ENCODE measurements around the gene STAG1. TPM values are rescaled to one million over a fixed set of nuclear protein-coding genes. Genes with fewer than 3 reads are reported as not detected.
"Not testable (repeated sequence)": the region's sequence is repeated elsewhere in the genome, so short reads cannot be mapped to it uniquely, and the experiment has no call there.

STAG1 gene
- total RNA-seq (2014; rRNA removed; shearing (Covaris generic); ENCODE audit: low replicate concordance), result 10.8 and 19.2 TPM in 2 replicates

GRCh38 chr3:136752172-136752421 is at the start of gene STAG1:
STAG1 (minus strand) TSS chr3:136752378; CDS start chr3:136630898, 121,480 bp downstream.
- no peak for DNase-seq (ENCODE audit: low read depth)
- in situ Hi-C loops (cut with HindIII; ENCODE audit: low pct_unique_long_range_greater_than_20kb, low sequenced_read_pairs), result no loop called here

- in situ Hi-C loops (cut with HindIII; ENCODE audit: low pct_unique_long_range_greater_than_20kb, low sequenced_read_pairs), result not testable (repeated sequence)
- DNase-seq (ENCODE audit: low read depth), result peak; percentile 48
Measured at GRCh38 chr3:136801146-136801545, 49.0 kb upstream of the STAG1 start.

GRCh38 chr3:136792556-136793330 is 40.6 kb upstream of the STAG1 start:
- DNase-seq (ENCODE audit: low read depth), result no peak
- in situ Hi-C loops (cut with HindIII; ENCODE audit: low pct_unique_long_range_greater_than_20kb, low sequenced_read_pairs), result no loop called here

GRCh38 chr3:136790786-136791185 is 38.6 kb upstream of the STAG1 start:
- DNase-seq (ENCODE audit: low read depth), result no peak
- in situ Hi-C loops (cut with HindIII; ENCODE audit: low pct_unique_long_range_greater_than_20kb, low sequenced_read_pairs), result no loop called here

- in situ Hi-C loops (cut with HindIII; ENCODE audit: low pct_unique_long_range_greater_than_20kb, low sequenced_read_pairs), result no loop called here
- no peak for DNase-seq (ENCODE audit: low read depth)
Measured at GRCh38 chr3:136789976-136790375, 37.8 kb upstream of the STAG1 start.

GRCh38 chr3:136788154-136788553 is 36.0 kb upstream of the STAG1 start:
- DNase-seq (ENCODE audit: low read depth), result no peak
- in situ Hi-C loops (cut with HindIII; ENCODE audit: low pct_unique_long_range_greater_than_20kb, low sequenced_read_pairs), result no loop called here

GRCh38 chr3:136787349-136787748 is 35.2 kb upstream of the STAG1 start:
- DNase-seq (ENCODE audit: low read depth), result no peak
- in situ Hi-C loops (cut with HindIII; ENCODE audit: low pct_unique_long_range_greater_than_20kb, low sequenced_read_pairs), result no loop called here

GRCh38 chr3:136783708-136784191 is 31.6 kb upstream of the STAG1 start:
- DNase-seq (ENCODE audit: low read depth), result peak; percentile 50
- in situ Hi-C loops (cut with HindIII; ENCODE audit: low pct_unique_long_range_greater_than_20kb, low sequenced_read_pairs), result no loop called here

GRCh38 chr3:136780741-136781140 is 28.6 kb upstream of the STAG1 start:
- no peak for DNase-seq (ENCODE audit: low read depth)
- in situ Hi-C loops (cut with HindIII; ENCODE audit: low pct_unique_long_range_greater_than_20kb, low sequenced_read_pairs), result no loop called here

- in situ Hi-C loops (cut with HindIII; ENCODE audit: low pct_unique_long_range_greater_than_20kb, low sequenced_read_pairs), result no loop called here
- DNase-seq (ENCODE audit: low read depth), result peak; percentile 63
Measured at GRCh38 chr3:136778865-136779264, 26.7 kb upstream of the STAG1 start.

- no peak for DNase-seq (ENCODE audit: low read depth)
- in situ Hi-C loops (cut with HindIII; ENCODE audit: low pct_unique_long_range_greater_than_20kb, low sequenced_read_pairs), result no loop called here
Measured at GRCh38 chr3:136772709-136773108, 20.5 kb upstream of the STAG1 start.

GRCh38 chr3:136758160-136759102 is 6.3 kb upstream of the STAG1 start:
- DNase-seq (ENCODE audit: low read depth); in situ Hi-C loops (cut with HindIII; ENCODE audit: low pct_unique_long_range_greater_than_20kb, low sequenced_read_pairs): not testable (repeated sequence)

GRCh38 chr3:136755192-136755591 is 3.0 kb upstream of the STAG1 start:
- in situ Hi-C loops (cut with HindIII; ENCODE audit: low pct_unique_long_range_greater_than_20kb, low sequenced_read_pairs), result no loop called here
- no peak for DNase-seq (ENCODE audit: low read depth)

- in situ Hi-C loops (cut with HindIII; ENCODE audit: low pct_unique_long_range_greater_than_20kb, low sequenced_read_pairs), result no loop called here
- no peak for DNase-seq (ENCODE audit: low read depth)
Measured at GRCh38 chr3:136753326-136753939, 1.3 kb upstream of the STAG1 start.

GRCh38 chr3:136752422-136753325 is 496 bp upstream of the STAG1 start:
- in situ Hi-C loops (cut with HindIII; ENCODE audit: low pct_unique_long_range_greater_than_20kb, low sequenced_read_pairs), result no loop called here
- peak; percentile 99 for DNase-seq (ENCODE audit: low read depth)

- in situ Hi-C loops (cut with HindIII; ENCODE audit: low pct_unique_long_range_greater_than_20kb, low sequenced_read_pairs), result no loop called here
- DNase-seq (ENCODE audit: low read depth), result peak; percentile 77
Measured at GRCh38 chr3:136751316-136752171, 634 bp downstream of the STAG1 start.

GRCh38 chr3:136750897-136751315 is 1.3 kb downstream of the STAG1 start:
- no peak for DNase-seq (ENCODE audit: low read depth)
- in situ Hi-C loops (cut with HindIII; ENCODE audit: low pct_unique_long_range_greater_than_20kb, low sequenced_read_pairs), result no loop called here
